Activated CD8-positive, alpha-beta T cell treated with anti-CD3 and anti-CD28 coated beads for 36 hours (primary cell): ENCODE data around the gene NOS2. TPM values are rescaled to one million over a fixed set of nuclear protein-coding genes. Genes with fewer than 3 reads are reported as not detected.

Experiments used
- ATAC-seq: fragments of 200-7000 bp; cut with Tn5 transposase; one replicate; pipeline ENCODE4 v1.10.0; 2021; ENCODE audit warnings: mild to moderate bottlenecking, moderate library complexity
- CTCF ChIA-PET: fragments of 350-600 bp; sonication (Branson Sonifier 250); formaldehyde crosslinking; loops from one replicate; lab custom pipeline; 2021; ENCODE audit warnings: antibody characterized with exemption; lab: Charles Lee
- POLR2A ChIA-PET: fragments of 350-600 bp; sonication (Branson Sonifier 250); formaldehyde crosslinking; loops from one replicate; lab custom pipeline; 2021; ENCODE audit warnings: antibody characterized with exemption; lab: Charles Lee
- DNase-seq: peaks from one replicate; pipeline ENCODE4 v3.0.0-alpha.2; 2020
- H3K27ac Mint-ChIP-seq: one replicate; pipeline ENCODE4 v1.8.0; 2021; ENCODE audit warnings: mild to moderate bottlenecking, mixed read lengths
- H3K27me3 Mint-ChIP-seq: one replicate; pipeline ENCODE4 v1.8.0; 2021; ENCODE audit warnings: mixed read lengths
- H3K36me3 Mint-ChIP-seq: one replicate; pipeline ENCODE4 v1.8.0; 2021; ENCODE audit warnings: low read depth, mixed read lengths
- H3K4me1 Mint-ChIP-seq: one replicate; pipeline ENCODE4 v1.8.0; 2021; ENCODE audit warnings: low read depth, mixed read lengths
- H3K4me3 Mint-ChIP-seq: one replicate; pipeline ENCODE4 v1.8.0; 2021; ENCODE audit warnings: mild to moderate bottlenecking, moderate library complexity, mixed read lengths
- H3K9me3 Mint-ChIP-seq: one replicate; pipeline ENCODE4 v1.8.0; 2021; ENCODE audit warnings: mixed read lengths
- intact Hi-C: fragments of 100-400 bp; cut with micrococcal nuclease; formaldehyde crosslinking; loops from one replicate; pipeline ENCODE4 v1.10.0; 2022
- total RNA-seq, 2 experiments: library from RNA; stranded (reverse); gene quantifications; one replicate each; pipeline ENCODE4 v1.2.3, GENCODE V29; 2021
- TF ChIP-seq, protein P1 (sequence below): fragments of 200-600 bp; IDR thresholded peaks from one replicate; pipeline ENCODE4 v1.8.0; 2022; ENCODE audit warnings: antibody characterized with exemption, mild to moderate bottlenecking

NOS2 gene
- total RNA-seq, 2 experiments from 2014 or later, result not detected

DNA sequence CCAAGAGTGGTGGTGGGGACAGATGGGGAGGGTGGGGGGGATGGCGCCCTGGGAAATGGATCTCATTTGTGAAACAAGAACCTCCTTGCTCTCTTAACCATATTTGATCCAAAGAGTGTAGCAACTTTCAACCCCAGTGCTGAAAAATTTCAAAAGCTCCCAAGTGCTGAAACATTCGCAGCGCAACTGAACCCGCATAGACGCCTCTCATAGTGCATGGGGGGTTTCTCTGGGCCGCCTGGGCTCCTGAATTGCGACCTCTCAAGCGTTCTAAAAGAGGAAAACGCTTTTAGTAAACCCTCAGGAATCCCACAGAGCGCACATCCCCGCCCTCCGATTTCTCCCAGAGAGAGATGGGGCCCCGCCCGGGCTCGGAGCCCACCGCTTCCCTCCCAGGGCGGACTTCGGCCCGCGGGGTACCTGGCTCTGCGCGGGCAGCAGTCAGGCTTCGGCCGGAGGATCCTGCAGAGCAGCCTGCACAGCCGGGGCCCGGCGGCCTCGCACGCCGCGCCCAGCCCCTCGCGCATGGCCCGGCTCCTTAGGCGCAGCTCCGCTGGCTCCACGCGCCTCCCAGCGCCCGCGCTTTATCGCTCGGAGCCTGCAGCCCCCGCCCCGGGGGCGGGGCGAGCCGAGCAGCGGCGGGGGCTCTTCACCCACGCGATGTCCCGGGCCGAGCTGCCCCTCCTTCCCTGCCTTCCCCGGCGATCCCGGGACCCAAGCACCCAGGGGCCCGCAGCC lies 7.0 kb downstream of the NOS2 start:
- H3K9me3 Mint-ChIP-seq, result no peaks in the 10 kb centered on the region
- ChIA-PET CTCF (interaction anchor here (0.7 to 2.7 kb wide), 8 partner anchors 9 to 139 kb away, joined by 3 to 12 read pairs (median 5); partner anchors contain the start of gene LYRM9), POLR2A (interaction anchor here (0.6 kb wide), 1 partner anchor 9 kb away, joined by 3 read pairs; no protein-coding TSS in a partner anchor)
- ATAC-seq (peak; percentile 47), DNase-seq (no peak)
- TF ChIP-seq, protein P1, sequence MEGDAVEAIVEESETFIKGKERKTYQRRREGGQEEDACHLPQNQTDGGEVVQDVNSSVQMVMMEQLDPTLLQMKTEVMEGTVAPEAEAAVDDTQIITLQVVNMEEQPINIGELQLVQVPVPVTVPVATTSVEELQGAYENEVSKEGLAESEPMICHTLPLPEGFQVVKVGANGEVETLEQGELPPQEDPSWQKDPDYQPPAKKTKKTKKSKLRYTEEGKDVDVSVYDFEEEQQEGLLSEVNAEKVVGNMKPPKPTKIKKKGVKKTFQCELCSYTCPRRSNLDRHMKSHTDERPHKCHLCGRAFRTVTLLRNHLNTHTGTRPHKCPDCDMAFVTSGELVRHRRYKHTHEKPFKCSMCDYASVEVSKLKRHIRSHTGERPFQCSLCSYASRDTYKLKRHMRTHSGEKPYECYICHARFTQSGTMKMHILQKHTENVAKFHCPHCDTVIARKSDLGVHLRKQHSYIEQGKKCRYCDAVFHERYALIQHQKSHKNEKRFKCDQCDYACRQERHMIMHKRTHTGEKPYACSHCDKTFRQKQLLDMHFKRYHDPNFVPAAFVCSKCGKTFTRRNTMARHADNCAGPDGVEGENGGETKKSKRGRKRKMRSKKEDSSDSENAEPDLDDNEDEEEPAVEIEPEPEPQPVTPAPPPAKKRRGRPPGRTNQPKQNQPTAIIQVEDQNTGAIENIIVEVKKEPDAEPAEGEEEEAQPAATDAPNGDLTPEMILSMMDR, result no peak
- peaks cover 4% of the 10 kb centered on the region for H3K4me1 Mint-ChIP-seq
- H3K27ac Mint-ChIP-seq, result no peak overlapping the region
- peaks cover 29% of the 10 kb centered on the region for H3K27me3 Mint-ChIP-seq
- intact Hi-C loops, result no loop called here
- no peak overlapping the region for H3K4me3 Mint-ChIP-seq
- no peaks in the 10 kb centered on the region for H3K36me3 Mint-ChIP-seq

DNA sequence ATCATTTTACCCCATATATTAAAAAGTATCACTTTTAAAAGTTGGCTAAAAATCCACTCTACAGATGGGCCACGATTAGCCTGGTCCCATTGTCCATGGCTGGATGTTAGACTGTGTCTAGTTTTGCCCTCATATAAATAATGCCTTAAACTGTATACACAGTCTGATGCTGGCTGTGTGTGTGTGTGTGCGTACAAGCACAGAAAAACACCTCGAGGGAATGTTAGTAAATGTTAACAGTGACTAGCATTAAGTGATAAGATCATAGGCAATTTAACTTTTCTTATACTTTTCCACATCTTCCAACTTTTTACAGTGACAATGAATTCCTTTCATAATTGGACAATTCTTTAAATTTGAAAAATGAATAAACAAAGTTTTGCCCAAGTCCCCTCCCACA lies 8.2 kb downstream of the NOS2 start:
- CTCF ChIA-PET, result interaction anchor here (2.7 kb wide), 1 partner anchor 13 kb away, joined by 12 read pairs; no protein-coding TSS in a partner anchor
- TF ChIP-seq, protein P1, result no peak
- DNase-seq, result no peak
- Mint-ChIP-seq H3K27me3 (peaks cover 29% of the 10 kb centered on the region), H3K4me3 (no peak overlapping the region), H3K36me3 (no peaks in the 10 kb centered on the region), H3K4me1 (peaks cover 4% of the 10 kb centered on the region), H3K9me3 (no peaks in the 10 kb centered on the region), H3K27ac (no peak overlapping the region)
- no peak for ATAC-seq
- POLR2A ChIA-PET, result no interaction called here
- intact Hi-C loops, result no loop called here

DNA sequence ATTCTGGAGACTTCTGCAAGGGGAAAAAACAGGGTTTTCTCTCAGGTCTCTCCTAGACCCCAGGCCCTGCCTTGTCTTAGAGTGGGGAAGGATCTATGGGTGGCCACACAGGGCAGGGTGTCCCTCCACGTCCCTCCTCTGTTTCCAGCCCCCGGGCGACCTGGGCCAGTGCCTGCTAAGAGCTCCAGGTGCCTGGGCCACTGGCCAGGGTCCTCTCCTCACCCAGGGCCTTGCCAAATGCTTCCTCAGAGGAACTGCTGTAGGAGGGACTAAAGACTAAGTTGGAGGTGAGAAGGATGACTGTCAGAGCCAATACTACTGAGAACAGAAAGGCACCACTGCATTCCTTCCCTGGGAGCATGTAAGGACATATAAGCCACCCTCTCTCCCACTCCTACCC lies 11.4 kb downstream of the NOS2 start:
- ATAC-seq (no peak), DNase-seq (no peak)
- Mint-ChIP-seq H3K27me3 (peaks cover 10% of the 10 kb centered on the region), H3K9me3 (no peaks in the 10 kb centered on the region), H3K4me3 (no peak overlapping the region), H3K4me1 (peaks cover 2% of the 10 kb centered on the region), H3K36me3 (no peaks in the 10 kb centered on the region), H3K27ac (no peak overlapping the region)
- ChIA-PET CTCF (interaction anchor here (1.0 to 3.1 kb wide), 3 partner anchors 11 to 91 kb away, joined by 3 to 12 read pairs (median 4); partner anchors contain the start of gene NOS2), POLR2A (no interaction called here)
- intact Hi-C loops, result no loop called here
- TF ChIP-seq, protein P1, result no peak

DNA sequence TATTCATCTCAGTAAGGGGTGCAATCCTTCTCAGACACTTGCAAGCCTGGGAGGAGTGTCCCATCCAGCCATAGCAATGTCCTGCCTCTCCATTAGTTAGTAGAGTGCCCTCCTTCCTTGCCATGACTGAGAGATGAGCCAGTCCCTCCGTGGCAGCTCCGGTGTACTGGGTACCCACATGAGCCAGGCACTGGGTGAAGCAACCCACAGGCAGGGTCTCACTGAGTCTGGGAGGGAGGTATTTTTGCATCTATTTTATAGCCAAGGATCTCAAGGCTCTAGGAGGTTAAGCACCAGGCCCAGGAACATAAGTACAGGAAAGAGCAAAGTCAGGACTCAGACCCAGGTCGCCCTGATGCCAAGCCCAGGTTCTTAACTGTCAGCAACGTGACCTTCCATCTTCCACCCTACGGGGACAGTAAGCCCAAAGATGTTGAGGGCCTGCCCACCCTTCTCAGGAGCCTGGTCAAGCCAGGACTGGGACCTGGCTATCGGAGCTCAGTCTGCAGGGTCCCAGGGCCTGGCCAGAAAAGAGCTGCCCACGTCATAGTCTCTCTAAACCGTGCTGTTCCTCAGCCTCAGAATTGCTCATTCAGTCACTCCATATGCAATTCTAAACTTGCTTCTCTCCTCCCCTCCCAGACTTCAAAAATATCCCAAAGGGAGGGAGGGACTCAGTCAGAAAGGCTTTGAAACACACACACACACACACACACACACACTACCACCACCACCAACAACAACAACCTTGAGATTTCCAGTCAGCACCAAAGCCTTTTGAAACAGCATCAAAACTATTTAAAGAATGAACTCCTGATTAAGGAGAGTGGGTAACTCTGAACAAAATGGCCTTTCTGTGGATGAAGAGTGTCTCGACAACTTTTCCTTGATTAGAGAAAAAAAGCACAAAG lies 16.6 kb downstream of the NOS2 start:
- Mint-ChIP-seq H3K36me3 (no peaks in the 10 kb centered on the region), H3K4me3 (no peak overlapping the region), H3K9me3 (no peaks in the 10 kb centered on the region), H3K27ac (no peak overlapping the region), H3K4me1 (no peaks in the 10 kb centered on the region), H3K27me3 (no peaks in the 10 kb centered on the region)
- POLR2A ChIA-PET, result no interaction called here
- ATAC-seq (no peak), DNase-seq (no peak)
- CTCF ChIA-PET, result interaction anchor here (1.0 kb wide), 1 partner anchor 96 kb away, joined by 6 read pairs; no protein-coding TSS in a partner anchor
- TF ChIP-seq, protein P1, result no peak
- intact Hi-C loops, result no loop called here
